MM.1S (cell line): ENCODE results near the gene PPARGC1A.

Source experiments
- EZH2 ChIP-seq: fragments of 300-600 bp; sonication (generic); optimal IDR thresholded peaks from 2 replicates; pipeline ENCODE3; 2017; ENCODE audit warnings: low read depth, mild to moderate bottlenecking, antibody characterized with exemption, low read length, mixed read lengths
- EZH2phosphoT487 ChIP-seq: fragments of 300-600 bp; sonication (generic); IDR thresholded peaks from 2 replicates; pipeline ENCODE4 v1.6.1; 2018; ENCODE audit warnings: antibody characterized with exemption, low read length
- TF ChIP-seq, protein P1 (sequence below): fragments of 300-600 bp; sonication (generic); IDR thresholded peaks from 2 replicates; pipeline ENCODE4 v1.5.1; 2016; ENCODE audit warnings: antibody characterized with exemption, low read length, mixed read lengths

DNA sequence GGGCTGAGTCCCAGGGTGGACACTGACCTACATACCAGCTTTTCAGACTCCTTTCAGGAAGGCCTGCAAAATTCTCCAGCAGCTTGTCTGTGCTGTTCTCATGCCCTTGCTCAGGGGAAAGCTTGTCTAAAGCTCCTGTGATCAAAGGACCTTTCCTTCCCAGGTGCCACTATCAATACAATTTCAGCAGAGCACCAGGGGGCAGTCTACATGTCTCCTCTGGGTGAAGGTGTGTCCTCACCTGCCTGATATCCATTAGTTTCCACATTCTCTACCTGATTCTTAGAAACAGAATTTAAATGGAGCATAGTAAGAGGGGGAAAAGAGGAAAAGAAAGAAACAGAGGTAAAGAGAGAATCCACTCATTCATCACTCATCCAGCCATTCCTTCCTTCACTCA lies 114.2 kb downstream of the PPARGC1A start:
- TF ChIP-seq, protein P1, sequence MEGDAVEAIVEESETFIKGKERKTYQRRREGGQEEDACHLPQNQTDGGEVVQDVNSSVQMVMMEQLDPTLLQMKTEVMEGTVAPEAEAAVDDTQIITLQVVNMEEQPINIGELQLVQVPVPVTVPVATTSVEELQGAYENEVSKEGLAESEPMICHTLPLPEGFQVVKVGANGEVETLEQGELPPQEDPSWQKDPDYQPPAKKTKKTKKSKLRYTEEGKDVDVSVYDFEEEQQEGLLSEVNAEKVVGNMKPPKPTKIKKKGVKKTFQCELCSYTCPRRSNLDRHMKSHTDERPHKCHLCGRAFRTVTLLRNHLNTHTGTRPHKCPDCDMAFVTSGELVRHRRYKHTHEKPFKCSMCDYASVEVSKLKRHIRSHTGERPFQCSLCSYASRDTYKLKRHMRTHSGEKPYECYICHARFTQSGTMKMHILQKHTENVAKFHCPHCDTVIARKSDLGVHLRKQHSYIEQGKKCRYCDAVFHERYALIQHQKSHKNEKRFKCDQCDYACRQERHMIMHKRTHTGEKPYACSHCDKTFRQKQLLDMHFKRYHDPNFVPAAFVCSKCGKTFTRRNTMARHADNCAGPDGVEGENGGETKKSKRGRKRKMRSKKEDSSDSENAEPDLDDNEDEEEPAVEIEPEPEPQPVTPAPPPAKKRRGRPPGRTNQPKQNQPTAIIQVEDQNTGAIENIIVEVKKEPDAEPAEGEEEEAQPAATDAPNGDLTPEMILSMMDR = no peak
- TF ChIP-seq EZH2phosphoT487 (no peak), EZH2 (no peak)
